ENCODE results near the gene LORICRIN. TPM values are rescaled to one million over a fixed set of nuclear protein-coding genes. Genes with fewer than 3 reads are reported as not detected.

Gene LORICRIN
- total RNA-seq, 4 donors from 2014 or later = not detected

GRCh38 chr1:153272186-153272585 lies 12.7 kb downstream of the LORICRIN start:
- DNase-seq (ENCODE audit: low spot score) = no peak
- TF ChIP-seq CTCF (IDR thresholded peaks at IDR 0.05) = no peak
- no peak for ATAC-seq (ENCODE audit: low FRiP score)

GRCh38 chr1:153277852-153278251 lies 18.4 kb downstream of the LORICRIN start:
- DNase-seq (ENCODE audit: low spot score) (no peak), ATAC-seq (ENCODE audit: low FRiP score) (no peak)
- TF ChIP-seq CTCF (IDR thresholded peaks at IDR 0.05) = no peak

- ATAC-seq (ENCODE audit: low FRiP score) = no peak
- DNase-seq (ENCODE audit: low spot score) = no peak
- no peak for TF ChIP-seq CTCF (IDR thresholded peaks at IDR 0.05)
Observed at GRCh38 chr1:153288634-153289275, 29.3 kb downstream of the LORICRIN start.

GRCh38 chr1:153291514-153291913 lies 32.0 kb downstream of the LORICRIN start:
- no peak for DNase-seq (ENCODE audit: low spot score)
- TF ChIP-seq CTCF (IDR thresholded peaks at IDR 0.05) = no peak
- ATAC-seq (ENCODE audit: low FRiP score) = no peak

GRCh38 chr1:153292185-153292584 lies 32.7 kb downstream of the LORICRIN start:
- ATAC-seq (ENCODE audit: low FRiP score) (no peak), DNase-seq (ENCODE audit: low spot score) (no peak)
- no peak for TF ChIP-seq CTCF (IDR thresholded peaks at IDR 0.05)

- no peak for ATAC-seq (ENCODE audit: low FRiP score)
- no peak for DNase-seq (ENCODE audit: low spot score)
Observed at GRCh38 chr1:153292740-153293479, 33.4 kb downstream of the LORICRIN start.

More at GRCh38 chr1:153292740-153293479, 33.4 kb downstream of the LORICRIN start:
- no peak for TF ChIP-seq CTCF (IDR thresholded peaks at IDR 0.05)
